Stomach (tissue), 9 donors: ENCODE results near the gene SH2B2. TPM values are rescaled to one million over a fixed set of nuclear protein-coding genes. Genes with fewer than 3 reads are reported as not detected.

Experiments used
- DNase-seq, 2 donors: peaks; one replicate each; pipeline versions ENCODE4 v3.0.0 to v3.0.0-alpha.2; 2013 to 2019
- H3K27ac ChIP-seq, 5 donors: fragments of 200-600 bp in 4 of 5; sonication (generic) in 4 of 5; one replicate each; pipeline ENCODE4 v1.5.1; 2013 to 2019; ENCODE audit warnings: mild to moderate bottlenecking in 1 of 5, moderate library complexity in 1 of 5
- H3K27me3 ChIP-seq, 3 donors: fragments of 200-600 bp; sonication (generic); one replicate each; pipeline ENCODE4 v1.5.1; 2017 to 2019; ENCODE audit warnings: mixed run types in 1 of 3
- H3K36me3 ChIP-seq, 4 donors: fragments of 200-600 bp; sonication (generic); 1 replicate in 3 of 4; 2 replicates in 1 of 4; pipeline ENCODE4 v1.5.1; 2016 to 2019
- H3K4me1 ChIP-seq, 4 donors: fragments of 200-600 bp; sonication (generic); one replicate each; pipeline ENCODE4 v1.5.1; 2016 to 2019
- H3K4me3 ChIP-seq, 4 donors: fragments of 200-600 bp; sonication (generic) in 3 of 4; one replicate each; pipeline ENCODE4 v1.5.1; 2016 to 2019; ENCODE audit warnings: mild to moderate bottlenecking in 1 of 4
- H3K9me3 ChIP-seq, 4 donors: fragments of 200-600 bp; sonication (generic); one replicate each; pipeline ENCODE4 v1.5.1; 2016 to 2019
- EP300 ChIP-seq: sonication (generic); formaldehyde crosslinking; IDR thresholded peaks from one replicate; pipeline ENCODE4 v1.6.1; 2017; ENCODE audit warnings: antibody characterized with exemption
- POLR2A ChIP-seq, 4 donors: fragments of 450-650 bp; IDR thresholded peaks; one replicate each; pipeline ENCODE4 v1.6.1; 2016; ENCODE audit warnings: antibody characterized with exemption in 4 of 4, control low read depth in 2 of 4, mild to moderate bottlenecking in 1 of 4, moderate library complexity in 1 of 4
- POLR2AphosphoS5 ChIP-seq, 3 donors: sonication (generic); formaldehyde crosslinking; IDR thresholded peaks; one replicate each; pipeline ENCODE4 v1.6.1; 2016; ENCODE audit warnings: antibody characterized with exemption in 3 of 3
- WGBS, 5 donors: extraction: QIAGEN DNeasy Blood & Tissue Kit in 3 of 5; methylation state at CpG; one replicate each; pipeline versions ENCODE4 v1.1.5 to v1.1.7; 2013 to 2018; 5-methylcytosine and 5-hydroxymethylcytosine counted together
- intact Hi-C: fragments of 100-400 bp; cut with DNase I; formaldehyde crosslinking; loops from one replicate; pipeline ENCODE4 v1.15.1; 2023; ENCODE audit warnings: low total_unique reads
- polyA plus RNA-seq, 3 donors: library from polyadenylated mRNA; stranded (reverse); fragments of 200-250 nt; gene quantifications; one replicate each; pipeline ENCODE4 v1.2.3, GENCODE V29; 2013
- total RNA-seq, 5 donors: library from RNA; depleted of rRNA; stranded (reverse); fragments of >200 nt; gene quantifications; one replicate each; pipeline versions ENCODE4 v1.1.0 to v1.2.3, GENCODE V29; 2014 to 2016
- TF ChIP-seq, protein P1 (sequence below), 7 experiments: fragments of 450-650 bp in 4 of 7; fragments of 200-600 bp in 3 of 7; sonication (generic) in 3 of 7; IDR thresholded peaks; one replicate each; pipeline ENCODE4 v1.5.1; 2016 to 2019; ENCODE audit warnings: antibody characterized with exemption in 7 of 7, control low read depth in 2 of 7, mild to moderate bottlenecking in 1 of 7
- donor health status: healthy with polysubstance abuse.
- donor health status: Bipolar disorder and iron deficiency.
- donor health status: healthy.

The SH2B2 gene
- total and polyA plus RNA-seq, 8 donors, result 0.37 to 11.1 (median 2.7) TPM; not detected in 1

DNA sequence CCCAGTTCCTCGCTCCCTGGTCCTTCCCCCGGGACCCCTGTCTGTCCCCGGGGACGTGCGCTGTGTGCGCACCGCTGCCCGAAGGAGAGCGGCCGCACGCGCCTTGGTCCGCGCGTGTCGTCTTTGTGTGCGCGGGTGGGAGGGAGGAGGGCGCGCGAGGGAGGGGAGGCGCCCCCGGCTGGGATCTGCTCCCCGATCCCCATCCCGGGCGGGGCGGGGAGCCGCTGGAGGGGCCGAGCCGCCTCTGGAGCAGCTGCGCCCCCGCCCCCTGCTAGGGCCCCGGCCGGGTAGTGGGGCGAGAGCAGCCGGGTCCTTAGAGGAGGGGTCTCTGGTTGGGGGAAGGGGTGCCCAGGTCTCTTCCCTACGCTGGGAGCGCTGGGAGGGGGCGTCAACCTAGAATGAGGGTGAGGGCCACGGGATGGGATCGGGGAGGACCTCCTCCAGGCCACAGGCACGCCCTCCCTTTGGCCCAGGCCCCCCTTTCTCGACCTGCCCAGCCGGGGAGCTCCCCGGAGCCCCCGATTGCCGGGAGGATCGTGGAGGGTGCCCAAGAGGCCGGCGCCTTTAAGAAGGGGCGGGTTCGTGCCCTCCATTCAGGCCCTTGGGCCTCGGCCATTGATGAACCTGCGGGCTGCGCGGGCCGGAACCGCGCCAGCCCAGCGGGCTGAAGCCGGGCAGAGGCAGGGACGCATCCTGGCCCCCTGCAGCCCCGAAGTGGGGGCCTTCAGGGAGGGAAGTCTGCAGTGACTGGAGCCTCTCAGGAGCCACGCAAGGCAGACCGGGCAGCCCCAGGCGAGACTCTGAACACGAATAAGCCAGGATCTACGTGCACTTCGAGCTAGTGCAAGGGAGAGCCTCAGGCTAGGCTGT, 678 bp downstream of the SH2B2 start:
- peak overlapping the region; percentile 77 to 85 (median 78) for H3K4me3 ChIP-seq
- intact Hi-C loops, result loop anchor here (10.0 kb wide), 1 partner anchor 177 kb away; the partner anchor contains the start of genes ALKBH4 and LRWD1
- H3K27ac ChIP-seq, result peak overlapping the region in 4 of 5 donors; percentile 29 to 89 (median 54)
- H3K36me3 ChIP-seq, result no peaks in the 10 kb centered on the region
- 0 to 1% (median 0%) methylated on average over 21 to 69 of the region's 69 CpGs for WGBS, 5 donors
- peaks cover 14 to 40% (median 31%) of the 10 kb centered on the region in 4 donors for H3K4me1 ChIP-seq
- peak; percentile 57 to 66 for DNase-seq
- peaks cover 0 to 14% (median 0%) of the 10 kb centered on the region in 3 donors for H3K27me3 ChIP-seq
- TF ChIP-seq, protein P1, sequence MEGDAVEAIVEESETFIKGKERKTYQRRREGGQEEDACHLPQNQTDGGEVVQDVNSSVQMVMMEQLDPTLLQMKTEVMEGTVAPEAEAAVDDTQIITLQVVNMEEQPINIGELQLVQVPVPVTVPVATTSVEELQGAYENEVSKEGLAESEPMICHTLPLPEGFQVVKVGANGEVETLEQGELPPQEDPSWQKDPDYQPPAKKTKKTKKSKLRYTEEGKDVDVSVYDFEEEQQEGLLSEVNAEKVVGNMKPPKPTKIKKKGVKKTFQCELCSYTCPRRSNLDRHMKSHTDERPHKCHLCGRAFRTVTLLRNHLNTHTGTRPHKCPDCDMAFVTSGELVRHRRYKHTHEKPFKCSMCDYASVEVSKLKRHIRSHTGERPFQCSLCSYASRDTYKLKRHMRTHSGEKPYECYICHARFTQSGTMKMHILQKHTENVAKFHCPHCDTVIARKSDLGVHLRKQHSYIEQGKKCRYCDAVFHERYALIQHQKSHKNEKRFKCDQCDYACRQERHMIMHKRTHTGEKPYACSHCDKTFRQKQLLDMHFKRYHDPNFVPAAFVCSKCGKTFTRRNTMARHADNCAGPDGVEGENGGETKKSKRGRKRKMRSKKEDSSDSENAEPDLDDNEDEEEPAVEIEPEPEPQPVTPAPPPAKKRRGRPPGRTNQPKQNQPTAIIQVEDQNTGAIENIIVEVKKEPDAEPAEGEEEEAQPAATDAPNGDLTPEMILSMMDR (IDR thresholded peaks at IDR 0.05), result no peak
- TF ChIP-seq EP300, result no peak
- TF ChIP-seq POLR2A (IDR thresholded peaks at IDR 0.05), result no peak
- no peak for TF ChIP-seq POLR2AphosphoS5 (IDR thresholded peaks at IDR 0.05)
- H3K9me3 ChIP-seq, result no peaks in the 10 kb centered on the region

GRCh38 chr7:102287981-102288278, 1.3 kb downstream of the SH2B2 start:
- 7 to 21% (median 8%) methylated on average over 4 to 5 of the region's 5 CpGs for WGBS, 5 donors
- H3K27me3 ChIP-seq, result peaks cover 0 to 19% (median 0%) of the 10 kb centered on the region in 3 donors
- no peaks in the 10 kb centered on the region for H3K36me3 ChIP-seq
- no peak for DNase-seq
- H3K4me3 ChIP-seq, result peak overlapping the region; percentile 77 to 85 (median 78)
- peaks cover 14 to 40% (median 33%) of the 10 kb centered on the region in 4 donors for H3K4me1 ChIP-seq
- intact Hi-C loops, result loop anchor here (10.0 kb wide), 1 partner anchor 177 kb away; the partner anchor contains the start of genes ALKBH4 and LRWD1
- H3K27ac ChIP-seq, result peak overlapping the region in 2 of 5 donors; percentile 70 to 89
- TF ChIP-seq EP300 (no peak), POLR2A (IDR thresholded peaks at IDR 0.05) (no peak), POLR2AphosphoS5 (IDR thresholded peaks at IDR 0.05) (no peak)
- TF ChIP-seq, protein P1 (IDR thresholded peaks at IDR 0.05), result no peak
- no peaks in the 10 kb centered on the region for H3K9me3 ChIP-seq

DNA sequence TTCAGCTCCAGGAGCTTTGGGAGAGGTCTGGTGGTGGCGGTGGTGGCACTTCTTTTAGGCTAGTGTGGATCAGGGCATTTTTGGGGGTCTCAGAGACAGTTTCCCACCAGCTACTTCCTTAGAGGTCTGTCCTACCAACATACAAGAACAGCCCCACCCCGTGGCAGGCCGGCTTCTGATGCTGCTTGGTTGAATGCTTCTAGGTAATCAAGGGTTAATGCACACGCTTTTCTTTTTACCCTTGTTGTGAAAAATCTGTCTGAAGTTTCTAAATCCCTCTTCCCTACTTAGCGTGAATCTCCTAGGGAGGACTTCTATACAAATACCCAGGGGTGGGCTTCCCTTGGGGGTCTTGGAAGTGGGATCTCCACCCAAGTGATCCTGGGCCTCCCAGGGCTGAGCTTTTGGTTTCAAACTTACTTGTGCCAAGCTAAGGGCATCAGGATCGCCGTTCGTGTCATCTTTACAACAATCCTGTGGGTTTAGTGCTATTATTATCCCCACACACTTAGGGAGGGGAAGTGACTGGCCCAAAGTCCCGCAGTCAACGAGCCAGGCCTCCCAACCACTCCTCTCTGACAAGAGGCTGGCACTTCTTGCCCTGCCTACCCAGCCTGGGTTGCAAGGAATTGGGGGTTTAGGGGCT, 1.7 kb downstream of the SH2B2 start:
- H3K27ac ChIP-seq, result no peak overlapping the region
- intact Hi-C loops, result loop anchor here (10.0 kb wide), 1 partner anchor 176 kb away; the partner anchor contains the start of genes ALKBH4 and LRWD1
- TF ChIP-seq, protein P1 (IDR thresholded peaks at IDR 0.05), result no peak
- TF ChIP-seq EP300 (no peak), POLR2AphosphoS5 (IDR thresholded peaks at IDR 0.05) (no peak)
- peaks cover 0 to 23% (median 0%) of the 10 kb centered on the region in 3 donors for H3K27me3 ChIP-seq
- H3K9me3 ChIP-seq, result no peaks in the 10 kb centered on the region
- H3K36me3 ChIP-seq, result no peaks in the 10 kb centered on the region
- 31 to 41% (median 38%) methylated on average over 8 to 10 of the region's 10 CpGs for WGBS, 5 donors
- DNase-seq, result no peak
- H3K4me3 ChIP-seq, result peak overlapping the region in 3 of 4 donors; percentile 77 to 80 (median 77)
- peaks cover 14 to 40% (median 34%) of the 10 kb centered on the region in 4 donors for H3K4me1 ChIP-seq

DNA sequence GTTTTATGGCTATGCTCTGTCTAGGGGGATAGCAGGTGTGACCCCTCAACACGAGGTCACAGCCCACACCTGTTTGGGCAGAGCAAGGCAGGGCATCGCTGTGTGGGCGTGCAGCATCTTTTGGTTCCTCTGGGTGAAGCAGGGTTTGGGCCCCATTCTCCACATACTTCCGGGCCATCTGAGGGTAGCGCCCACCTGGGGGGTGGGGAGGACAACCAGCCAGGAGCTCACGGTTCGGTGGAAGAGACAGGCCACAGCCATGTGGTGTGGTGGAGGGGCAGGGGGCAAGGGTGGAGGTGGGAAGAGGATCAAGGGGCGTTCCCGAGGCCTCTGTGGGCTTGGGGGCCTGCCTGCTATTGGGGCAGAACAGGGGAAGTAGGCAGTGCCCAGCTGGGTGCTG, 2.4 kb downstream of the SH2B2 start:
- 81 to 86% (median 85%) methylated on average over 8 to 9 of the region's 9 CpGs for WGBS, 5 donors

More for the DNA sequence above, 2.4 kb downstream of the SH2B2 start:
- peaks cover 0 to 29% (median 0%) of the 10 kb centered on the region in 3 donors for H3K27me3 ChIP-seq
- no peaks in the 10 kb centered on the region for H3K36me3 ChIP-seq
- H3K4me1 ChIP-seq, result peaks cover 14 to 40% (median 34%) of the 10 kb centered on the region in 4 donors
- intact Hi-C loops, result loop anchor here (10.0 kb wide), 1 partner anchor 176 kb away; the partner anchor contains the start of genes ALKBH4 and LRWD1
- H3K9me3 ChIP-seq, result no peaks in the 10 kb centered on the region
- TF ChIP-seq POLR2AphosphoS5 (IDR thresholded peaks at IDR 0.05) (no peak), EP300 (no peak), POLR2A (IDR thresholded peaks at IDR 0.05) (no peak)
- TF ChIP-seq, protein P1 (IDR thresholded peaks at IDR 0.05), result no peak
- no peak for DNase-seq
- H3K4me3 ChIP-seq, result peak overlapping the region in 1 of 4 donors; percentile 15
- H3K27ac ChIP-seq, result no peak overlapping the region
